ENCODE results near the gene DBN1.

The DBN1 gene

GRCh38 chr5:177504086-177505056 lies 30.9 kb upstream of the DBN1 start:
- no peak for FAIRE-seq

GRCh38 chr5:177503351-177504085 lies 30.1 kb upstream of the DBN1 start:
- no peak for FAIRE-seq

GRCh38 chr5:177502886-177503285 lies 29.5 kb upstream of the DBN1 start:
- no peak for FAIRE-seq

GRCh38 chr5:177501874-177502678 lies 28.6 kb upstream of the DBN1 start:
- no peak for FAIRE-seq

GRCh38 chr5:177500685-177501522 lies 27.5 kb upstream of the DBN1 start:
- no peak for FAIRE-seq

GRCh38 chr5:177499842-177500241 lies 26.4 kb upstream of the DBN1 start:
- FAIRE-seq: no peak

- FAIRE-seq: no peak
Measured at GRCh38 chr5:177498013-177498787, 24.8 kb upstream of the DBN1 start.

GRCh38 chr5:177497292-177498012 lies 24.0 kb upstream of the DBN1 start, which contains the start of gene PDLIM7:
TSS of gene PDLIM7 (minus strand) at chr5:177497604. CDS start at chr5:177496512, 1,092 bp downstream.
- peak; percentile 86 for FAIRE-seq

GRCh38 chr5:177496727-177497291 lies 23.4 kb upstream of the DBN1 start:
- no peak for FAIRE-seq

- no peak for FAIRE-seq
Measured at GRCh38 chr5:177496070-177496726, 22.8 kb upstream of the DBN1 start.

- no peak for FAIRE-seq
Measured at GRCh38 chr5:177495243-177496060, 22.0 kb upstream of the DBN1 start.

- FAIRE-seq: no peak
Measured at GRCh38 chr5:177494346-177495195, 21.1 kb upstream of the DBN1 start.

GRCh38 chr5:177493795-177494345 lies 20.4 kb upstream of the DBN1 start:
- no peak for FAIRE-seq

GRCh38 chr5:177492841-177493240 lies 19.4 kb upstream of the DBN1 start:
- no peak for FAIRE-seq

GRCh38 chr5:177491983-177492746 lies 18.7 kb upstream of the DBN1 start:
- no peak for FAIRE-seq

GRCh38 chr5:177491429-177491945 lies 18.1 kb upstream of the DBN1 start:
- no peak for FAIRE-seq

Measured in endometrium (tissue), 2 donors.